Stimulated activated CD4-positive, alpha-beta T cell treated with anti-CD3 and anti-CD28 coated beads, Interleukin-12 subunit alpha, Interleukin-12 subunit beta, amount 100 ng/mL, for 48 hours (primary cell): ENCODE data around the gene CABLES1.

Source experiments
- DNase-seq, 3 donors: peaks; one replicate each; pipeline ENCODE4 v3.0.0-alpha.2; 2020; ENCODE audit warnings: low read depth in 2 of 3, low spot score in 1 of 3

Gene CABLES1

DNA sequence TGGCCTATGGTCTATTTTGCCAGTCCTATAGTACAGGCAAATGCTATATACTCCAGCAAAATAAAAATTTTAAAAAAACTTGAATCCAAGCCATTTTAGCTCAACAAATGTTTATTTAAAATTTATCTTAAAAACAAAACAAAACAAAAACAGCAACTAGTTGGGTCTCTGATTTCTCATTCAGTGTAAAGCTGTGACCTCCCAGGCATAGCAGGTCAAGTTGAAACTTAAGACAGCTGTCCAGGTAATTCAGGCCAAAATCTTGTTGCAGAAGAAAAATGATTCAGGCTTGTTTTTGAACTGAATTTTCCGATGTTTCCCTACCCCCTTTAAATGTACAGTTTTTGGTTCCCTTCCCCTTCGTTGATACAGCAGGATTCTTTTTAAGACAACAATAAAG, 58.5 kb downstream of the CABLES1 start:
- no peak for DNase-seq

DNA sequence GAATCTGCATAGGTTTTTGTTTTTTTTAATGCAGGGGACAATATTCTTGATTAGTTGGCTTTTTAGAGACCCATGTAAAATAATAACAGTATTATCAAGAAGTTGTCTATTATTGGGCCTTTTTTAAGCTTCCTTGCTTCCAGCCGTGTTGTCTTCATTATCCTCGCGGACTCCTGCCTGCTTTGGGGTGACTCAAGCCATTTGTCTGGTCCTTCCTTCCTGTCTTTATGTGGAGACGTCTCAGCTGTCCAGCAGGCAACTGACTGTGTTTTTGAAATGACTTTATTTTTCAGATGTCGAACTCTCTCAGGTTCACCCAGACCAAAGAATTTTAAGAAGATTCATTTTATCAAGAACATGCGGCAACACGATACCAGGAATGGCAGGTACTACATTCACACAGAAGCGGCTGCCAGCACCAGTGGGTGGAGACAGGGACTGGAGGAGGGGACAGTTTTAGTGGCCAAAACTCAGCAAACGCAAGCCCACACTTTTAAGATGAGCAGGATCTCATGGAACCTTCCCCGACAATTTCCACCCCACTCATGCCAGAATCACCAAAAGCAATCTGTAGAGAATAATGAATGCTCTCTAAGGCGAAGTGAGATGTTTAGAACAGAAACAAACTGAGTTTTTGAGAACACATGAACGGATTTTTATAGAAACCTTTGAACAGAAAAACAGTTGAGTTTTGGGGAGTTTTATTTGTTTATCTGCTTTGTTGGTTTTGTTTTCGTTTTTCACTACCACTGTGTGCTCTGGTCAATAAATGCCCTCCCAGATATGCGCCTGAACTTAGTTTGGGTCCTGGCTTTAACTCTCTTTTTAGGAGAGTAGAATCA, 59.1 kb downstream of the CABLES1 start:
- no peak for DNase-seq

DNA sequence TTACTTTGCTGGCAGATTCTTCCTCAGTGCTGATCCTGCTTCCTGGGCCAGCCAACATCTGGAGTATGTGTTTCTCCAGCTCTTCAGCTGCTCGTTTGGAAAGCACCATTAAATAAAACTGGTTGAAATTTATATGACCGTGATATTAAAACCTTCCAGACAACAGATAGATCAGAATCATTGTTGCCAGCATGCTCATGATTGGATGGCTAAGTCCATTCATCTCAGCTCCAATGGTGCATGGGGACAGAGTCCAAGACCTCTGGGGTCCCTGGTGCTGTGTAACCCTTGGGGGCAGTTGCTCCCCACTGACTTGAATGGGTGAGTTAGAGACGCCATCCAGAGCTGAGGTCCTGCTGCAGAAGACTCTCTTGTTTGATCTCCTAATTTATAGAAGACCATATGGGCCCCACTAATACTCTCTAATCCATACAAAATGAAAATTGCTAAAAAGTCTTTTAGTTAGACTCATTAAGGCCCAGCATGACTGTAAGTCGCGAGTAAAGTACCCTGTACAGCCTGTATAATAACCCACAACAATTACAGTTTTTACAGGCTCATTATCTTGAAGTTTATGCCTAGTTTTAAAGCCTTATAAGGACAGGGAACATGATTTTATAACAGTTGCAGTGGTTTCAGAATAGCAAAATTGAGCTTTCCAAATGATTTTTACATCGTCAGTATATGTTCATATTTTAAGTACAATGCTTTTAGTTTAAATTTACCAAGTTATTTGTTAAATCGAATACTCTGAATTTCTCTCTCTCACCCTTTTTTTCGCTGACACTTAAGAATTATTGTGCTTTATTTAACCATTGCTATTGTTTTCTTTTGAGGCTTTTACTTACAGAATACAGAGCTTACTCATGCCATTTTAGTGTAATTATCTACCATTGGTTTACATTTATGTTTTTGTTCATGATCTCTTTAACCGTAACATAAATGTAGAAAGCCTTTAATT, 60.0 kb downstream of the CABLES1 start:
- DNase-seq: no peak

DNA sequence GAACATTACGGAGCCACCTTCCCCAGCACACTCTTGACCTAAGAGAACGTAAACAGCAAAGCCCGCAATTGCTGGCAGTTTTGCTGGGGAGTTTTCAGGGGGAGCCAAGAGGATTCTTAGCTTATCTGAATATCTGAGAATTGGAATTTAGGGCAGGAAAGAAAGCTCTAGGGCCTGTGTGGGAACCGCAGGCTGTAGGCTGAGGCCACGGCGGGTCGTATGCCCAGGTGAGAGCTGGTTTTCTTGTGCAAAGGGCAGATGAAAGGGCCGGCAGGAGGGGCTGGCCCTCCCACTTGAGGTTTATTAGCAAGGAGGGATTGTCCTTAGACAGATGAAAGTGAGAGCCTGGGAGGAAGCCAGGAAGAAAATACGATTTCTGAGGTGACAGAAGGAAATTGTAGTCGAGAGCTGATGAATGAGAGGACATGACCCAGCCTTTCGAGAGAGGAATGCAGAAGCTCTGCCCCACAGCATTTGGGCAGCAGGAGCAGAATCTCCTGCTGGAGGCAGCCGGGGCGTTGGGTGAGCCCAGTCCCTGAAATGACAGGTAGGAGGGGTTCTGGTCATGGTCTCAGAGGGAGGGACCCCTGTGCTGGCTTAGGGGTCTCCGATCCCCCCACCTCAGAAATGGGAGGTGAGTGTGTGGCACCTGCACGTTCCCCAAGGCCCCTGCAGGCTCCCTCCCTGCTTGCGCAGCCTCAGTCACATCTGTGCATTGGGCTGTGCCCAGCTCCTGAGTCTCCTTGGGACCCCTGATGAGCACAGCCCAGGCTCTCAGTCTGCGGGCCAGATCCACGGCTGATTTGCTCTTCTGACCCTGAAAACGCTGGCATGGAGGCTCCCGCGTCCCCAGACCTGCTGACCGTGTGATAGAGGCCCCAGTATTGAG, 61.1 kb downstream of the CABLES1 start:
- no peak for DNase-seq

DNA sequence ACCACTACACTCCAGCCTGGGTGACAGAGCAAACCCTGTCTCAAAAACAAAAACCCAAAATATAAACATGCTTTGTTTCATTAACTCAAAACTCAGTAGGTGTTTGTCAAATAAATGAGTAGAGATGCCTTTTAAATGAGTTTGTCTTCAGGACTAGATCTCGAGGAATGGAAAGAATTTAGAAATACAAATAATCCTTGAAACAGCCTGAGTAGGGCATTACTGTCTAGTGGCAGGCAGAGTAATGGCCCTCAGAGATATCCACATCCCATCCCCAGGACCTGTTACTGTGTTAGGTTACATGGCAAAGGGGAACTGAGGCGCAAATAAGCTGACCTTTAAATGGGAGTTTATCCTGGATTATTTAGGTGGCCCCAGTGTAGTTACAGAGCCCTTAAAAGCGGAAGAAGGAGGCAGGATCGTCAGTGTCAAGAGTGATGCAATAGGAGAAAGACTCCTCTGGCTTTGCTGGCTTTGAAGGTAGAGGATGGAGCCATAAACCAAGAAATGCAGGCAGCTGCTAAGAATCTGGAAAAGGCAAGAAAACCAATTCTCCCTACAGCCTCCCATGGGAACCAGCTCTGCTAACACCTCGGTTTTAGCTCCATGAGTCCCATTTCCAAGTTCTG, 63.0 kb downstream of the CABLES1 start:
- no peak for DNase-seq

DNA sequence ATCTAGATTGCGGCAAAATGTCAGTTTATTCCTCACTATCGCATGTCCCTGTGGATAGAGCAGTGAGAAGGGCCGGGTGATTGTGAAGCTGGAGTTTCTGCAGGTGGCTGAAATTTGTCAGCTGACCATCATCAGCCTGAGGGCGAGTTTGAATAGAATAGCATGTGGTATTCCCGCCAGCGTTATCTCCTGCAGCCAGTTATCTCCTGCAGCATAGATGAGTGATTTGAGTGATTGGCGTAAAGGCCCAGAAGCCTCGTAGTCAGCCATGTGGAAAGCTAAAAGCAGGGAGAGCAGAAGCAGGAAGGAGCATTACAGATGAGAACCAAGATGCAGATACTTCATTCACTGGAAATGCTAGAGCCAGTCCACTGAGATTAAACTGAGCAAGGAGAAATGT, 65.5 kb downstream of the CABLES1 start:
- no peak for DNase-seq

DNA sequence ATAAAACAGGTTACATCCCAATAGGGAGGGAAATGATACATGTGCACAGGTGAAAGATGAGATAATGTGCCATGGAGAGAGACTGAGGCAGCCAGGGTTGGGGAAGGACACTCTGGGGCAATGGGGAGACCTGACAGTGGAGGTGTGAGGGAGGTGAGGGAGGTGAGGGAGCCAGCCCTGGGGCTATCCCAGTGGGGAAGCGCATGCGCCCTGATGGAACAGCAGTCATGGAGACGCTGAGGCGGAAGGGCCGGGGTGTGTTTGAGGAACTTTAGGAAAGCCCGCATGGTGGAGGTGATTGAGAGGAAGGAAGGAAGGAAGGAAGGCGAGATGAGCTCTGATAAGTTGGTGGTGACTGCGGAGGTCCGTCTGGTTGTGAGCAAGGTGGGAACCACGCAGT, 66.5 kb downstream of the CABLES1 start:
- DNase-seq: no peak

DNA sequence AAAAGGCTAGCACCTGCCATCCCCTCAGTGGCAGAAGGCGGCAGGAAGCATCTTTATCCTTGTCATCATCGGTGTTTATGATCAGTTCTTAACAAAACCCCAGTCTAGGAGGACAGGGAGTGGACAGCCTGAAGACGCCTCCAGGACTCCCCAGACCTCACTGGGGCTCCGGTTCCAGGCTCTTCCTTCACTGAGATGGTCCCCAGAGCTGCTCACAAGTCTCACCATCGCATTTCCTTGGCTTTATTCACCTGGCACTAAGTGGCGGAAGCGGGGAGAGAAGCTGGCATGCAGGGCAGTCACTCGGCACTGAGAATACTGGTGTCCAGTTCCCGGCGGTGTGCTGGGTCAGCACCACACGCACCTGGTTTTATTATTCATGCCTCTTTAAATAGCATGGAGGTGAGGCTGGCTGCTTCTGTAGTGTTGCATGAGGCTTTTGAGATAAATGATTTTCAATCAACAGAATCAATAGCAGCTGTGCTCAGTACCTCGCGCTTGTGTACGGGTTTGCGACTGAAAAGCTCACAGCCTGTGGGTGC, 68.7 kb downstream of the CABLES1 start:
- DNase-seq: no peak

DNA sequence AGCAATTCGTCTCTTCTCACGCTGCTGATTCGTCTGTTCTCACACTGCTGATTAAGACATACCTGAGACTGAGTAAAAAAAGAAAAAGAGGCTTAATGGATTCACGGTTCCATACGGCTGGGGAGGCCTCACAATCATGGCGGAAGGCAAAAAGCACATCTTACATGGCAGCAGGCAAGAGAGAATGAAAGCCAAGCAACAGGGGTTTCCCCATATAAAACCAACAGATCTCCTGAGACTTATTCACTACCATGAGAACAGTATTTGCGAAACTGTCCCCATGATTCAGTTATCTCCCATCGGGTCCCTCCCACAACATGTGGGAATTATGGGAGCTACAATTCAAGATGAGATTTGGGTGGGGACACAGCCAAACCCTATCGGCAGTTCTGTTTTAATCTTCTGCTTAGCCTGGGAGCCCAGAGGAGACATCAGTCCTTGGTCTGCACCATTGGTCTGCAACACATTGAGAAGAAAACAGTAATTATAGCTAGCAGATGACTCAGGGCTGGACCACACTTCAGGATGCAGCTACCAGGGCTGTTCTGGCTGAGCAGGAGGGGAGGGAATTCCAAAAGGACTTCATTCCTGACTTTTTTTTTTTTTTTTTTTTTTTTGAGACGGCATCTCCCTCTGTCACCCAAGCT, 69.4 kb downstream of the CABLES1 start:
- no peak for DNase-seq

DNA sequence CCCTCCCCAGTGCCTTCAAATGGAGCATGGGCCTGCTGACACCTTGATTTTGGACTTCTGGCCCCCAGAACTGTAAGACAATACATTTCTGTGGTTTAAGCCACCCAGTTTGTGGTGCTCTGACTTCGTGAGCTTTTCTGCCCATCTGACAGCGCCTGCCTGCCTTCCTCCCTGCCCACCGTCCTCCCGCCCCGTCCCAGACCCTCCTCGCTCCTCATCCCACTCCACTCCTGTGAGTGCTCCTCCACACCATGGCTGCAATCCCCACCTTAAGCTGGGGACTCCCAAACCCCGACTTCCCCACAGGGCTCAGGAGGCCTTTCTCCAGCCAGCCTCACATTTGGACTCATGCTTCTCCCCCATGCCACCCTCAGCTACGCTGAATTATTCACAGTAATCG, 70.7 kb downstream of the CABLES1 start:
- no peak for DNase-seq

DNA sequence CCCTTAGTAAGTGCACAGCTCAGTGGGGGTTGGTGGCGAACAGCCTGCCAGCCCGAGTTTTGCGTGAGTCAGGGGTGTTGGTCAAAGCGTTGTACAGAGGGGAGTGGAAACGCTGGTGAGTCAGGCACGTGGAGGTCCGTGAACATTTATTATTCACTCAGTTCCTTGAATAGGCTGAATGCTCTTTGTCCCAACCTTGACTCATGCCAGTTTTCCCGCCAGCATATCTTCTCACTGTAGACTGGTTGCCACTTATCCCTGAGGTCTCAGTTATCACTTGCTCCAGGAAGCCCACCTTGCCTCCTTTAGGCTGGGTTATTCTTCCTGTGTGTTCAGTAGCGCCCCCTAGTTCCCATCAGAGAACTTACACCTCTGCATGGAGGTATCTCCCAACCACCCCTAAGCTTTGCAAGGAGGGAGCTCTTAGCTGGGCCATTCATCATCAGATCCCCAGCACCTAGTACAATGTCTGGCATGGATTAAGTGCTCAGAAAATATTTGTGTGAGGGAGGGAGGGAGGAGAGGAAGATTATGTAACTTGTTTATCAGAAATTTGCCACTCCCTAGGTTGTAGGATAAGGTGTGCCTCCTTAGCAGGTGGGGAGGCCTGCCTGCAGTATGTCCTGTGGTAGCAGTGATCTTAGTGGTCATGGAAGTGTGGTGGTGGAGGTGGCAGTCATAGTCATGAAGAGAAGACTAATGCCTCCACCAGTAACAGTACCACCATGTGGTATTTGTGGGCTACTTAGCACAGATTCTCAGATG, 72.1 kb downstream of the CABLES1 start:
- no peak for DNase-seq

DNA sequence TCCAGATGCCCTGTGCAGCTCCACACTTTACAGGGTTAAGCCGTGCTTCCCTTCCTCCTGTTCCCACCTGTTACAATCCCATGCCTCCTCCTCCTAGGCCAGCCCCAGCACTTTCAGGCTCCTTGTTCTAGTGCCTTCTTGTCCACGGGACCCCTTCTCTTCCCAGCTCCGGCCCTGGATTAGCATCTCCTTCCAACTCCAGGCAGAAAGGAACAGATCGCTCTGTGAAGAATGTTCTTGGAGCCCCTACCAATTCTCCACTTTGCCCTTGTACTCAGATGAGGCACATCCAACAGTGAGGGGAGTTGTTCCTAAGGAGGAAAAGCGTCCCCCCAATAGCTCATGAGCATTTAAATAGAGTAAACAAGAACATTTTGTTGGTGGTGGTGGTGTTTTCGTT, 72.7 kb downstream of the CABLES1 start:
- no peak for DNase-seq

DNA sequence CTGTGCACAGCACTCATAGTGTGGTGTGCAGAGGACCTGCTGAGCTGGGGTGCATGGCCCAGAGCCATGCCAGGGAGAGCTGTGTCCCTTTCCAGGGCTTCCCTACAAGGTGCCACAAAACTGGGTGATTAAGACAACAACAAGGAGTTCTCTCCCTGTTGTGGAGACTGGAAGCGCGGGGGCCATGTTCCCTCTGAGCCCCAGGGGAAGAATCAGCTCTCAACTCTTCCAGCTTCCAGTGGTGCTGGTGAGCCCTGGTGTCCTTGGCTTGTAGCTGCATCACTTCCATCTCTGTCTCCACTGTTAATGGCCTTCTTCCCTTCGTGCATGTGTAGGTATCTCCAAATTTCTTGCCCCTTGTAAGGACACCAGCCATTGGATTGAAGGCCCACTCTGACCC, 73.3 kb downstream of the CABLES1 start:
- no peak for DNase-seq

DNA sequence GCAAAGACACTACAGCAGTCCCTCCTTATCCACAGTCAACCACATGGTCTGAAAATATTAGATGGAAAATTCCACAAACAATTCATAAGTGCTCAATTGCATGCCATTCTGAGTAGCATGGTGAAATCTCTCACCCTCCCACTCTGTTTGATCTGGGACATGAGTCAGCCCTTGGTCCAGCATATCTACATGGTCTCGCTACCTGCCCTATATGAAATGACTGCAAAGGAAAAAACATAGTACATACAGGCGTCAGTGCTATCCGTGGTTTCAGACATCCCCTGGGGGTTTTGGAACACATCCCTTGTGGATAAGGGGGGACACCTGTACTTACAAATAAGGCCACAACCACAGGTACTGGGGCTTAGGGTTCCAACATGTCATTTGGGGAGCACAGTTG, 73.7 kb downstream of the CABLES1 start:
- DNase-seq: peak; percentile 13 to 23 (median 21)

DNA sequence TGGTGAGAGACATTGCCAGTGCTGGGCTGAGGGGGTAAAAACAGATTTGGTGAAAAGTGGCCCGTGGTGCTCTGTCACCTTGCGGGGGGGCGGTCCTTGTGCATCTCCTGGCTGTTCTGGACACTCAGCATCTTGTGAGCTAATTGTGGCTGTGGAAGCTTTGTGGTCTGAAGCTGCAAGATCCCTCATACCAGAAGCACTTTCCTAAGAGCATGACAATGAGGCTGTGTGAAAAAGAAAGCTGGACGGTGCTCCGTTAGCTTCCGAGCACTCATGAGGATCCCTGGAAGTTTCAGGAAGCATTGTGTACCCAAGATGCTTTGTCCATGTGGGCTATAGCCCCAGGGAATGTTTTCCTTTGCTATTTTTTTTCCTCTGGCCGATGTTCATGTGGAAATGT, 74.5 kb downstream of the CABLES1 start:
- DNase-seq: no peak

DNA sequence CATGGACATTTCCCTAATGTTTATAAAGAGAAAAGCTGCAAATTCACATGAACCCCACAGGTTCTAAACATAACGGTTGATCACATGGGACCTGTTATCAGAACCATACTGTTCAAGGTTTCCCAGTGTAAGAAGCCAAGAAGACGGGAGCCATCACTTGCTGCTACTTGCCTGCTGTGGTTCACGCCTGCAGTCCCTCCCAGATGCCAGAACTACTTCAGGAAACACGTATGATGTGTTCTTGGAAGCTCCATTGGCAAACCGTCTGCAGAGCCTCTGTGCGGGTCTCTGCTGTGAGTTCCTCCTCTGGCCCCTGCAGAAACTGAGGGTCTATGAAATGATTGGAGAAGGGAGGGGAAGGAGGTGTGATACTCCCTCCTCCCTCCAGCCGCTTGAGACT, 75.2 kb downstream of the CABLES1 start:
- DNase-seq: no peak

DNA sequence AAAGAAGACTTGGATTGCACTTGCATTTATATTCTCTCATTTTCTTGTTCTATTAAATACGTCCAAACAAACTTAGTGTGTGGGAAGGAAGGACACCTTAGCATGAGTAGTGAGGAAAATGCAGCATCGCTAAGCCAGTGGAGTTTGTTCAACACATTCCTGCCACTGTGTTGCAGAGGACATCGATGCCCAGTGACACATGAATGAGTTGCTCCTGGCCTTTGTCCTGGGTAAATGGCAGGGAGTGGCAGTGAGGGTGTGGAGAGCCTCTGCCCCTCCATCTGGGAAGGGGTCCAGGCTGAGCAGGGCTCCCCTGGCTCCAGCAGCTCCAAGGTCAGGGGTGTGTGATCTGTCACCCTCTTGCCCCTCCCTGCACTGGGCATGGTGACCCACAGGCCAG, 75.9 kb downstream of the CABLES1 start:
- no peak for DNase-seq

DNA sequence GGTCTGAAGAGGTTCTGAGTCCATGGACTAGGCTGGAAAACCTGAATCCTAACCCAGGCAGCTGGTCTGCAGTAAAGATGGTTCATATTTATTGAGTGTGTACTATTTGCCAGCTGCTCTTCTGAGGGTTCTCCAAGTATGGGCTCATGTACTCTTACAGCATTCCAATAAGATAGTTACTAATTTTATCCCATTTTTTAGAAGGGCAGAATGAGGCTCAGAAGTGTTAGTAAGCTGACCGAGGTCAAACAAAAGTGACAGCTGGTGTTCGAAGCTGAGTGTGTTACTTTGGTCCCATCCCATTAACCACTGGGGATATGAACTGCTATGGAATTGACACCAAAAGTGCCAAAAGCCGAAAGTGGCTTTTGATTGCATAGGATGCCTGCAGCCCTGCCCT, 76.9 kb downstream of the CABLES1 start:
- no peak for DNase-seq

DNA sequence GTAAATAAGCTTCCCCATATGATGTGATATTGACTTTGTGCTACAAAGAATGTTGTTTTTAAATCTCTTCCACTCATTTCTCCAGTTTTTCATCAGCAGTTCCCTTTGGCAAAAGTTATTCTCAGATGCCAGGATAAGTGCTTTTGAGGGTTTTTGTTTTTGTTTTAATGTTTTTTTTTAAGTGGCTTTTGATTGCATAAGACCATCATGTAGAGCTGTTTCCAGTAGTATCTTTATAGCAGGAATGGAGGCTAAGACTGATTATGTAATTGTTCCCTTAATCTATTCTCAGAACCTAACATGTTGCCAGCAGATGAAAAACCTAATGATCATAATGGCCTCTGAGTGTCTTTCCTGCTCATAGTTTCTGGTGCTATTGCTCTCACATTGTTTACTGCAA, 77.9 kb downstream of the CABLES1 start:
- no peak for DNase-seq
